HG02623 (cell line): ENCODE data around the gene LRRC34.
A peak's percentile ranks its signal among the peaks of the same experiment; 100 is the strongest.

Experiments
- ATAC-seq: cut with Tn5 transposase; IDR thresholded peaks from one replicate; pipeline ENCODE4 v1.9.1; 2021; ENCODE audit warnings: moderate library complexity; ENCODE audit not compliant: unreplicated experiment

Gene LRRC34

DNA sequence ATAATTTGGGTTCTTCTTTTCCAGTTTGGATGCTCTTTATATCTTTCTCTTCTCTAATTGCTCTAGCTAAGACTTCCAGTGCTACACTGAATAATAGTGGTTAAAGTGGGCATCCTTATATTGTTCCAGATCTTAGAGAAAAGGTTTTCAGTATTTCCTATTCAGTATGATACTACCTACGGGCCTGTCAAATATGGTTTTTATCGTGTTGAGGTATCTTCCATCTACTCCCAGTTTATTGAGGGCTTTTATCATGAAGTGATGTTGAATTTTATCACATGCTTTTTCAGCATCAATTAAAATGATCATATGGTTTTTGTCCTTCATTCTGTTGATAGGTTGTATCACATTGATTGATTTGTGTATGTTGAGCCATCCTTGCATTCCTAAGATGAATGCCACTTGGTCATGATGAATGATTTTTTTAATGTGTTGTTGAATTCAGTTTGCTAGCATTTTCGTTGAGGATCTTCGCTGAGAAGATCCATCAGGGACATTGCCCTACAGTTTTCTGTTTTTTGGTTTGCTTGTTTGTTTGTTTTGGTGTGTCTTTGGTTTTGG lies 3.0 kb upstream of the LRRC34 start:
- ATAC-seq, result no peak

DNA sequence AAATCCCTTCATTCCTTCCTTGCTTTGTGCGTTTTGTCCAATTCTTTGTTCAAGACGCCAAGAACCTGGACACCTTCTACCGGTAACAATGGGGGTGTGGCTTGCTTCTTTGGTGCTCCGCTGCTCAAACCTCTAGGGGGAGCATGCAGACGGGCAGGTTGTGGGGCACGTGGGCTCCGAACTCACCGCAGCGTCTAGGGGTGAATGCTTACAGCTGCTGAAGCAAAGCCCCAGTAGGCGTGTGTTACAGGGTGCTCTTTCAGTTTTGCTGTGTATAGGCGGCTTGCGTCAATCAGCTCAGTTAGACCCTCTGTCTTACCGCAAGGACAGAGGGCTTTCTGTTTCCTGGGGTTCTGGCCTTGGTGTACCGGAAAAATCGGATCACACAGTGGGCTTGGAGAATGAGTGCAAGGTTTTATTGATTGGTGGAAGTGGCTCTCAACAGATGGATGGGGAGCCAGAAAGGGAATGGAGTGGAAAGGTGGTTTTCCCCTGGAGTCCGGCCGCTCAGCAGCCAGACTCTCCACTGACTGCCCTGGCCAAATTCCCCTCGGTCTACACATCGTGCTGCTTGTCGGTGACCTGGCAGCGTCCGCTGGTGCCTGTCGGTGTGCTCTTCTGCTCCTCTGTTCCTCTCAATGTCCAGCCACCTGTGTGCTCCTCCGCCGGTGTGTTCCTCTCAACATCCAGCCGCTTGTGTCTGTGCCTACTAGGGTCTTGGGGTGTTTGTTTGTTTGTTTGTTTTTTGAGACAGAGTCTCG lies 1.2 kb upstream of the LRRC34 start:
- peak; percentile 85 for ATAC-seq

DNA sequence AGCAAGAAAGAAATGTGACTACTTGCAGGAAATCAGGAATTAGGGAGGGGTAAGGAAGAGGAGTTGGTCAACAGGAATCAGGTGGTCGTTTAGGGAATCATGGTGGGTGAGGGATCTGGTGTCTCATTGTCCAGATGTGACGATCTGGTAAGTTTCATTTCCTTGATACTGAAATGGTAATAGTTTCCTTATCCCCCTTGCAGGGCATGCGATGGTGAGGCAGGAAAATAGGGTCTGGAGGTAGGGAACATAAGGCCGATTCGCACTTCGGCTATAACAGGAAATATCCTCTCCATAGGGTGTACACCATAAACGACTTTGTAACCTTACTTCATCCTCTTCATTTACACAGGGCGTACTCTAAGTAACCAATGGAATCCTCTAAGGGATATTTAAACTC lies 574 bp upstream of the LRRC34 start:
- no peak for ATAC-seq

DNA sequence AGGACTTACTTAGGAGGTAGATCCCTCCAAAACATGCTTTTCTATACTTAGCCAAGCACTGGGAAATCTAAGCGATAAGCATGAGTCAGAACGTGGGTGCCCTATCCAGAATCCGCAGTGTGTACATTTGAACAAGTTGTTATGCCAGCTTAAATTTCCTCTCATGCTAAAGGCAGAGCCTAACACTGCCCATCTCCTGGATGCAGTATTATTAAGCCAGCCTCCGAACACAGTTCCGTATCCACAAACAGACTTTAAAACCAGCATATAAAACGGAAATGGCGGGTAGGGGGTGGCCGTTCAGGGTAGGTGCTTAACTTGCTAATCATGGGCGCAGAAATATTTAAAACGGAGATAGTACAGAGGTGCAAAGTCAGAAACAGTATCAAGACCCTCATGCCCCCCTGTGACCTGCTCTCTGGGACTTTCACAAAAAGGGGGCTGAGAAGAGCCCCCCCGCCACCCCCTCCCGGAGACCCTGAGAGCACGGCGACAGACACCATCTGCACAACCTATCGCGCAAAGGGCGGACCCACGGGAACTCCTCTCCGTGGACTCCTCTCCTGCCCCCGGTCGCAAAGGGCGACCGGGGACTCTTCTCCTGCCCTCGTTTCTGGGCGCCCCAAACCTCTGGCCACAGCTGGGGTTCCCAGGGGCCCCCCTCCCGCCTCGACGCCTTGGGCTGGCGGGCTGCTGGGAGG lies 923 bp downstream of the LRRC34 start:
- peak; percentile 1 for ATAC-seq

DNA sequence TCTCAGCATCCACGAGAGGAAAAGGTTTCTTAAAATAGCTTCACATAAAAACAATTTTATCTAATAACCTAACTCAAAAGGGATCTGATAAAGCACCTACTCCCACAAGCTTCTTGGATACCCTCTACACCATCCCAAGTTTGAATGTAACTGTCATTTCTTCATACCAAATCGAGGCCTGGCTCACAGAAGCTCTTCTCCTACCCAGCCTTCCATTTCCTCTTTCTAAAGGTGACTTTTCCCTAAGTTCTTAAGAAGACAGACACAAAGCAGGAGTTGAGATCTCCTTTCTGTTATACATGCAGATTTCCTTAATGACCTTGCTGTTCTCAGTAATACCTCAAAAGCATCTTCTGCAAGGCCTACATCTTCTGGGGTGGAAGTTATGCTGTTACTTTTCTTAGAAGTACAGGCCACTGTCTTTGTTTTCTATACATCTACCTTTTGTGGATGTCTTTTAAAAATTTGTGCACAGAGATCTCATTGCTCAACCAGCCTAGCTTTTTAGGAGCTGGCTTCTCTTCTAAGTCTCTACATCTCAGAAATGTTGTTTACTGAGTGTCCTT lies 3.4 kb downstream of the LRRC34 start:
- ATAC-seq, result no peak

DNA sequence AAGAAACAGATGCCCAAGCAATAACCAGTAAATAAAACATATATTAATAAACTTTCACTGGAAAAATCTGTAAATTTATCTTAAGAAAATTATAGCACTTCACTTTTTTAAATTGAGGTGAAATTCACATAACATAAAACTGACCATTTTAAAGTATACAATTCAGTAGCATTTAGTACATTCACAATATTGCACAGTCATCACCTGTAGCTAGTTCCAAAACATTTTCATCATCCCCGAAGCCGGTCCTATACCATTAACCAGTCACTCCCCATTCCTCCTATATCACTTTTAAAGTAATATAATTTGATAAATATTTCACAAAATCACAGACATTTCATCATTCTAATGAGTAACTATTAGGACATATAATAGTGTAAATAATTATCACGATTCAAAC lies 8.0 kb downstream of the LRRC34 start:
- ATAC-seq, result no peak

DNA sequence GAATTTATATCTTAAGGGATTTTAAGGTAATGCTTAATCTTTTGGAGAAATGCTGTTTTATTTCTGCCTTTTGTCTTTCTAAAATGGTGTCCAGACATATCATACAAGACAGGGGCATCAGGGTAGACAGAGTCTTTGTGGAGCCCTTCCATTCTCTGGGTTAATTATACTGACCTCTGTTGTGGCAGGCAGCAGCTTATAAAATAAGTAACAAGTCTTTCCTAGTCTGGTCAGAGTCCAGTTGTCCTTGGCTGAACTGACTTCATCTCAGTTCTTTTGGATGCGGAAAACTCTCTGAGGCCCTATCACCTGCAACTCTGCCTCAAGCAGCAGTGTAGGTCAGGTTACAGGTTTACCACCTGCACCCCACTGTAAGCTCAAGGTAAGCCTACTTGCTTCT lies 20.3 kb downstream of the LRRC34 start:
- no peak for ATAC-seq

DNA sequence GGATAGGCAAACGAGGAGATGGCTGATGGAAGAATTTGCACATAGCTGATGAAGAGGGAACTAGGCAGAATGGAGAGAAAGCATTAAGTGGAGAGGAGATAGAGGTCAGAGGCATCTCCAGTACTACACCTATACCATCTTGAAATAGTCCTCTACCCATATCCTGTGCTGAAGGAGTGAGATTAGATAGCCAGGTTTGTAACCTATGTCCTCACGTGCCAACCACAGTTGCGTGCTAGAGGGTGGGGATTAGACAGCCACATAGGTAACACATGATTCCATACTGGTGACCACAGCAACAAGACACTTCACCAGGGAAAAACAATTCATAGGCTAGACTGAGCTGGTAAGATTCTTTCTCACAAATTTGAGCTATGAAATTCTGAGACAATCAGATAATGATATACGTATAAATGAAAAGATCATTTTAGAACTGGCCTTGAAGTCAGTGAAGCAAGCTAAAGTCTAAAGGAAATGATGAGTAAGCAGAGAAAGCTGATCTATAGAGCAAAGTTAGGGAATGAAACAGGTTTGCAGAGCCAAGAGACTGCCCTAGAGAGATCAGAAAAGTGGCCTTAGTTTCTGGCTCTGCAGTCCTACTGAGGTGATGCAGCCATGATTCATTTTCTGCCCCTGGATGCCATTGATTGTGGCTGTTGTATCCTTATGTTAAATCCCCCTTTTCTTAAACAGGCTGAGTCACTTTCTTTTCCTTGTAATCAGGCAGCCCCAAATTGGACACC lies 21.8 kb downstream of the LRRC34 start:
- ATAC-seq, result no peak

DNA sequence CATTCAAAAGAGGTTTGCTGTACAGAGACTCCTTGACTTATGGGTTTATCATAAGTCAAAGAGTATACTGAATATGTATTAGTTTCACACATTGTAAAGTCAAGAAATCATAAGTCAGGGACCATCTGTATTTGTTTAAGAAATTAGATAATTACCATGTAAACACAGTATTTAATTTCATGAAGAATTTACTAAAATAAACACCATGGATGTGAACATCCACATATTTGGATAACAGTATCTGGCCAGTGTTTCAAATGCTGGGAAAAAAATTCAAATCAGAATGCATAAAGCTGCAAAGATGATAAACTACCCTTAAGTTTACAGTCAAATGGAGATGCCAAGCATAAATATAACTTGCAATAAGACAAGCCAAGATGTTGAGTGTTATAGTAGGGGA lies 22.5 kb downstream of the LRRC34 start:
- ATAC-seq, result no peak

DNA sequence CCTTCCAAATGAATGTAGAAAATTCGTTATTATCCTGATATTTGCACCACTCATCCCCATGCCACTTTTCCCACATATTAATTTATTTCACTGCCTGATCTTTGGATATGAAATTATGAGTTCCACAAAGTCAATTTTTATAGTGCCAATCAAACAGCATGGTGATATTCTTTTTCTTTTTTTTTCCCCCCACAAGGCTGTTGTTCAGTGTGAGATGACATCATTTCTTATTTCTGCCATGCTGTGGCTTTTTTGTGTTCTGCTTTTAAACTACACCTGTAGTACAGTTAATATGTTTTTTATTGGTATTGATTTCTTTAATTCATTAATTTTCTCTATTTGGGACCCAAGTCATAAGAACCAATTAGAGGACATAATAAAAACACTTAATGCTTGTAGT lies 24.9 kb downstream of the LRRC34 start:
- no peak for ATAC-seq

DNA sequence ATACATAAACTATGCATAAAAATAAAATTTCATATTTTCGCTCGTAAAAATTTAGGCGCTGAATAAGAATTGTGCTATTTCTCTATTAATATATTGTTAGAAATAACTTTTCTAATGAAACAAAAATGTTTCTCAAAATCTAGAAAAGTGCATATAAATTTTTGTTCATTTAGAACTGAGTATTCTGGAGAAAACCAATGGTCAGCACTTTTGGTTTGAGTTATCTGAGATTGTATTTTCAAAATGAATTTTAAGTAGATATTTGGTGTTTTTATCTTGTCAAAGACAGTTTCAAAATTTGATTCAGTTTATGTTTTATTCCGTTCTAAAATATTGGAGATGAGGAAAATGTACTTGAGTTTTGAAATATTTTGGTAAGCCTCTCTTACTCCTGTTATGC lies 25.6 kb downstream of the LRRC34 start:
- no peak for ATAC-seq

DNA sequence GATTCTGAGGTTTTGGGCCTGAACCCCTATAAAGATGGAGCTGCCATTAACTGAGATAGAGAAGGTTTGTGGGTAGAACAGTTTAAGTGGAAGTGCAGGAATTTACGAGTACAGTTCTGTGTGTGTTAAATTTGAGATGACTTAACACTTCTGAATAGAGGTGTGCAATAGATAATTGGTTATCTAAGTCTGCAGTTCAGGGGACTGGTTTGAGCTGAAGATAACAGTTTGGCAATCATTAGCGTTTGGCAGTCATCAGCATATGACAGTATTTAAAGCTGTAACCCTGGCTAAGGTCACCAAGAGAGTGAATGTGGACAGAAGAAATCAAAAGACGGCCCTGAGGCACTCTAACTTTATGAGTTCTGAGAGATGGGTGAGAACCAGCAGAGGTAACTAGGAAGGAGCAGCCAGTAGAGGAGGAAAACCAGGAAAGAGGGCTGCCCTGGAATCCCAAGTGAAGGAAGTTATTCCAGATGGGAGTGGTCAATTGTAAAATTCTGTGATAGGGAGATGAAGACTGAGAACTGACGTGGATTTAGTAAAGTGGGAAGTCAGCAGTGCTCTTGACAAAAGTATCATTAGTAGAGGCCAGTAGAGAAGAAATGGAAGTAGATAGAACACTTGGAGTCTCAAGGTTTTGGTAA lies 31.4 kb downstream of the LRRC34 start:
- no peak for ATAC-seq

DNA sequence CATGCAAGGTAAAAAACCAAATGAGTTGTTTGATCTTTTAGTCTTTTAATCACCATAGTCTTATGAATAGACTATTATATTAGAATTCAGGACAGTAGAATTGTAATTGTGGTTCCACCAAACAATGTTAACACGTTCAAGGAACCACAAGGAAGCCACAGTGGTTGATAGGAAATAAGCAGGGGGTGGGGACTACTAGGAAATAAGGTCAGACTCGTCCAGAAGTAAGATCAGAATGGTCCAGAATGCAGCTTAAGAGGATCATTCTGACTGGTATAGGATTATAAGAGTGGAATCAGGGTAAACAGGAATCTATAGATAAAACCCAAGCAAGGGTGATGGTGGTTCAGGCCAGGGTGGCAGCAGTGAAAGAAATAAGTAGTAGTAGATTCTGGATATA lies 32.0 kb downstream of the LRRC34 start:
- no peak for ATAC-seq

DNA sequence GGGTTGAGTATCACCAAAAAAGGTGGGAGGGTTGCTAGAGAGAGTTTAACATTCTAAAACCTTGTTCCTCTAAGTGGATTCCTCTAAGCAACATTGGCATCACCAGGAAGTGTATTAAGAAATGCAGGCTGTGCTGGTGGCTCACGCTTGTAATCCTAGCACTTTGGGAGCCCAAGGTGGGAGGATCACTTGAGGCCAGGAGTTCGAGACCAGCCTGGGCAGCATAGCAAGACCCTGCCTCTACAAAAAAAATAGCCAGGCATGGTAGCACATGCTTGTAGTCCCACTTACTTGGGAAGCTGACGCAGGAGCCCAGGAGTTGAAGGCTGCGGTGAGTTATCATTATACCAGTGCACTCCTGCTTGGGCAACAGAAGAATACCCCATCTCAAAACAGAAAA lies 34.9 kb downstream of the LRRC34 start:
- ATAC-seq, result no peak

DNA sequence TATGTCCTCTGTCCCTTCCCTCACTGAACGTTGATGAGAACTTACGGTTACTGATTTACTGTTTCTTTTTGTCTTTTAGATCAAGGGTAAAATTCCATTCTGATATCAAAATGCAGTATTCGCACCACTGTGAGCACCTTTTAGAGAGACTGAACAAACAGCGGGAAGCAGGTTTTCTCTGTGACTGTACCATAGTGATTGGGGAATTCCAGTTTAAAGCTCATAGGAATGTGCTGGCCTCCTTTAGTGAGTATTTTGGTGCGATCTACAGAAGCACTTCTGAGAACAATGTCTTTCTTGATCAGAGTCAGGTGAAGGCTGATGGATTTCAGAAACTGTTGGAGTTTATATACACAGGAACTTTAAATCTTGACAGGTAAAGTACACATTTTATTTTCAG lies 38.5 kb downstream of the LRRC34 start:
- no peak for ATAC-seq

DNA sequence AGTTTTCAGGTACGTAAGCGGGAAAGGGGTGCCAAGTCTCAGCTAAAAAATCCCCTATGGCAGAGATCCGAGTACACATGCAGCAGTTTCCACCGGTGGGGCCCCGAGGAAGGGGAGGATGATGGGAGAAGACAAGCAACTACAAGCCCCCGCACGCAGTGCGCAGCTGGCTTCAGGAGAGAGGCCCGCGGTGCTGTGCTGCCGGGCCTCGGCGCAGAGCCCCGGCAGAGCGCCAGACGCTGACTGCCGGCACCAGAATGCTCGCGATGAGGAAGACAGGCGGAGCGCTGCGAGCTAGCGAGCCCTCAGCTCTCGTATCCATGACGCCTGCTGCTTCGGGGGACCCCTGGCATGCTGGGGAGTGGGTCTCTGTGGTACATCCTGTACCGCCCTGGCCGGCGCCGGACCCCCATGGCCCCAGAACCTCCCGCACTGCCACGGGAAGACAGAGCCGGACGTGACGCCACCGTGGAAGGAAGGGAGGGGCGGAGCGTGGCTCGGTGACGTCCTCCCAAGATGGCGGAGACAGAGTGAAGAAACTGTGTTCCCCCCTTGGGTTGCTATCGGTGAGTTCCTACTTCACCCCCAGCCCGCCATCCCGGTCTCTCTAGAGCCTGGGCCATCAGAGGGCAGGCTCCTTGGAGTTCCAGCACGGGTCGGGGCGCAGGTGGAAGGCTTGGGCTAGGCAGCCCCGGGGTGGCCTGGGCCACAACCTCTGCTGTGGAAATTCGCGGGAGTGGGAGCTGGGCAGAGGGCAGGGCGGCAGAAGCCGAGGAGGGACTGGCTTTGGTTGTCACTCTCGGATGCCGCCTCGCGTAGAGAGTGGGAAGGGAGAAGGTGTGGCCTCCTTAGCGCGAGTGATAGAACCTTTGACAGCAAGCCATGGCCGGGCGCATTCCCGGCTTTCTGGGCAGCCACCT lies 39.5 kb downstream of the LRRC34 start, which contains the start of gene MYNN:
TSS of gene MYNN (plus strand) at position 500 of the 920 bp plus-strand sequence. CDS start 900 bp downstream, outside the sequence.
- peak; percentile 71 for ATAC-seq

DNA sequence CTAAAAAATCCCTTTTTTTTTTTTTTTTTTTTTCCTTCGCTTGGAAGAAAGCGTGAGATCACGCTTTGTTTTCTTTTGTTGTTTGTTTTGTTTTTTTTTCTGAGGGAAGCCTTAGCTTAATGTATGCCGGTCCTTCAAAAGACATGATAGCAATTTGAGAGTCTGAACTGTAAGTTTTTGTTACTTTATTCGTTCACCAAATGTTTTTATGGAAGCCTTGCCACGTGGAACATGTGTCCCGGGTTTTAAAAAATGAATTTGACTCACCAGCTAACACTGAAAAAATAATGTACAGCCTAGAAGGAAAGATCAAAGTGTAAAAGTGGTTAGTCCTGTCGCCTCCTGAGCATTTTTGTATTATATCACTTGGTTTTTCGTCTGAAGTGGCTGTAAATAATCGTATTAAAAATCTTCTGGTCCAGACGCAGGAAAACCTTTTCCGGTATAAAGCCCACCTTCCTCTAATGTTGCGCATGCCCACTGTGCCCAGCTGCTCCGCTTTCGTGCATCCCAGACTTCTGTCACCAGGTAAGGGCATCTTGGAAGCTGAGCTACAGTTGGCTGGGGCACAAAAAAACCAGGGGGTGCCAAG lies 40.3 kb downstream of the LRRC34 start:
- ATAC-seq, result peak; percentile 15

DNA sequence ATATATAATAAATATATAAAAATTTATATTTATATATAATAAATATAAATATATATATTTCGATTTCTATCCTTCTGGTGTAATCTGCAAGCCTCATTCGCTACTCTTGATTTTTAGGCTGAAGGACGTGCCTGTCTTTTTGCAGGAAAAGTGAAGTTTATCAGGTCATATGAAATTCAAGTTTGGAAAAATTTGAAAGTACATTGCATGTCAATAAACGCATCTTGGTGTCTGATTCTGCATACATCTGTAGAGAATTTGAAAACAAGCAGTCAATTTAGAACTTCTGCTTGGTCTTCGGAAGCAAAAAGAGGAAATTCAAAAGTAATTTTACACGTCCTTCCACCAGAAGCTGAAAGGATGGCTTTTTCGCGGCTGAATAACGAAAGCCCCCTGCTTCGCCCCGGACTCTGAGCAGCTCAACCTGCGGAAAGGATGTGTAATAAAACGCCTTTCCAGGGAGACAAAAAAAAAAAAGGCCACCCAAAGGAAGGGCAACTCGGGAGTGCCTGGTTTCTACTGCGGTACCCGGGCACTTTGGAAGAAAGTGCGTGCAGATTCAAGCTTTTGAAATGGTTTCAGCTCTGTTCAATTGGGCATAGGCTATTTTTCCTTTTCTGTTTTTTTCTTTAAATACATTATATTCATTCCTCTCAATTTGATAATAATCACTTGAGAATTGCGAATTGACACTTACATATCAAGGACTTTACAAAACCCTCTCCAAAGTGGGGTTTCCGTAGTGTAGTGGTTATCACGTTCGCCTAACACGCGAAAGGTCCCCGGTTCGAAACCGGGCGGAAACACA lies 41.0 kb downstream of the LRRC34 start:
- ATAC-seq, result no peak
